Neural cell (in vitro differentiated cells): Measurements from ENCODE around the gene NCEH1.

Experiments used
- POLR2AphosphoS5 ChIP-seq: IDR thresholded peaks from 2 replicates; pipeline ENCODE4 v1.6.1; 2012
- TF ChIP-seq, protein P1 (sequence below): fragments of 450-650 bp; IDR thresholded peaks from 2 replicates; pipeline ENCODE4 v1.5.1; 2014; ENCODE audit warnings: antibody characterized with exemption, mild to moderate bottlenecking, moderate library complexity; ENCODE audit not compliant: poor library complexity, severe bottlenecking

DNA sequence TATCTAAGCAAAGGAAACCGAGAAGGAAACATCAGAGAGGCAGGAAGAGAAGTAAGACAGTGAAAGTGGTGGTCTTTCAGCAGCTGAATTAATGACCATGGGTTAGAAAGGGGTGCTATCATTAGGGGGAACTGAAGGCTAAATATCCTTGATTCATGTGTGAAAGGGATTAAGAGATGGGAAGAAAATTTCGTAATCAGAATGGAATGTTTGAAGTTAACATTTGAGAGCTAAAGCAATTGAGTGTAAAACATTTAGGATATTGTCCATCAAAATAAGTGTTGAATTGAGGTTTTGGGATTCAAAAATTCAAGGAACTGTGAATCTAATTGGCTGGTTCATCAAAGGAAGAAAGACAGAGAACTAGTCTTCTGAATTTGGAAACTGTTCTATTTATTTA, 35.6 kb upstream of the NCEH1 start:
- TF ChIP-seq, protein P1, sequence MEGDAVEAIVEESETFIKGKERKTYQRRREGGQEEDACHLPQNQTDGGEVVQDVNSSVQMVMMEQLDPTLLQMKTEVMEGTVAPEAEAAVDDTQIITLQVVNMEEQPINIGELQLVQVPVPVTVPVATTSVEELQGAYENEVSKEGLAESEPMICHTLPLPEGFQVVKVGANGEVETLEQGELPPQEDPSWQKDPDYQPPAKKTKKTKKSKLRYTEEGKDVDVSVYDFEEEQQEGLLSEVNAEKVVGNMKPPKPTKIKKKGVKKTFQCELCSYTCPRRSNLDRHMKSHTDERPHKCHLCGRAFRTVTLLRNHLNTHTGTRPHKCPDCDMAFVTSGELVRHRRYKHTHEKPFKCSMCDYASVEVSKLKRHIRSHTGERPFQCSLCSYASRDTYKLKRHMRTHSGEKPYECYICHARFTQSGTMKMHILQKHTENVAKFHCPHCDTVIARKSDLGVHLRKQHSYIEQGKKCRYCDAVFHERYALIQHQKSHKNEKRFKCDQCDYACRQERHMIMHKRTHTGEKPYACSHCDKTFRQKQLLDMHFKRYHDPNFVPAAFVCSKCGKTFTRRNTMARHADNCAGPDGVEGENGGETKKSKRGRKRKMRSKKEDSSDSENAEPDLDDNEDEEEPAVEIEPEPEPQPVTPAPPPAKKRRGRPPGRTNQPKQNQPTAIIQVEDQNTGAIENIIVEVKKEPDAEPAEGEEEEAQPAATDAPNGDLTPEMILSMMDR, result no peak
- TF ChIP-seq POLR2AphosphoS5, result no peak
